ENCODE results near the gene IFT20. TPM values are rescaled to one million over a fixed set of nuclear protein-coding genes. Genes with fewer than 3 reads are reported as not detected.

IFT20 gene
- total and polyA plus RNA-seq, 9 donors, result 27.7 to 40.4 (median 34.8) TPM

DNA sequence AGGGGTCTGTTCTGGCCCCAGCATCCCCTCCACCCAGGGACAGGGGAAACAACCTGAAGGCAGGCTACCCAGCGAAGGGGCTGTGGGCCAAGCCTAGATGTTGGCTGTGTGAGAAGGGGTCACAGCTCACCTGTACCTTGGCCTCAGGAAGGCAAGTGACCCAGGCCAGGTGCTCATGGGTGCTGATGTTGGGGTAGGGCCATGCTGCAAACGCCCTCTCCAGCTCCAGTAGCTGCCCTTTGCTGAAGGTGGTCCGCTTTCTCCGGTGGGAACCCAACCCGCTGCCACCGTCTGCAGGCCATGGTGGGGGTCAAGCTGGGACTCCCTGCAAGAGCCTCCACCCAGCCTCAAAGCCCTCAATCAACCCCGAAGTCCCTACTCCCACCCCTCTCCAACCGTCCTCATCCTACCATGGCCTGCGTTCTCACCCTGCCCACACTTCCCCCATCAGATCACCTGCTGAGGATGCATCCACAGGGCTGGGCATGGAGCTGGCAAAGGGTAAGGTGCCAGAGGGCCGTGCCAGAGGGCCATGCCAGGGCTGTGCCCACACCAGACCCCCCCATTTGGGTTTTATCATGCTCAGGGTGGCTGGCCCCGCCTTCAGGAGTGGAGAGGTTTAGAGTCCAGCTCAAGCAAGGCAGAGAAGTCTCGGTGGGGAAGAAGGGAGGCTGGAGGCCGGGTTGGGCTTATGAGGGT lies 29.5 kb upstream of the IFT20 start, which contains the start of gene SEBOX:
Gene SEBOX (minus strand): TSS at position 535 of the 699 bp plus-strand sequence. CDS start 48 bp downstream, at position 487.
- no peak for DNase-seq
- 95% methylated on average over 9 of the region's 13 CpGs for WGBS (ENCODE audit: insufficient coverage)
- Histone ChIP-seq H3K4me1 (ENCODE audit: control insufficient read depth, insufficient read depth, low read length) (no peaks in the 10 kb centered on the region), H3K9me3 (replicated peaks; ENCODE audit: control insufficient read depth, low read depth, low read length) (no peaks in the 10 kb centered on the region), H3K4me3 (ENCODE audit: low read length) (no peak within 1 kb of the TSS), H3K27me3 (ENCODE audit: control insufficient read depth, insufficient read depth, low read length) (no peaks in the 10 kb centered on the region), H3K27ac (ENCODE audit: low read length) (no peak within 1 kb of the TSS), H3K36me3 (ENCODE audit: control insufficient read depth, insufficient read depth, low read length) (peaks cover 46% of the 10 kb centered on the region)

- H3K9me3 ChIP-seq (replicated peaks; ENCODE audit: control insufficient read depth, low read depth, low read length), result no peaks in the 10 kb centered on the region
- no peaks in the 10 kb centered on the region for H3K4me1 ChIP-seq (ENCODE audit: control insufficient read depth, insufficient read depth, low read length)
- WGBS (ENCODE audit: insufficient coverage), result 83% methylated on average over 7 of the region's 8 CpGs
- no peak overlapping the region for H3K27ac ChIP-seq (ENCODE audit: low read length)
- H3K27me3 ChIP-seq (ENCODE audit: control insufficient read depth, insufficient read depth, low read length), result no peaks in the 10 kb centered on the region
- no peak overlapping the region for H3K4me3 ChIP-seq (ENCODE audit: low read length)
- DNase-seq, result no peak
- peaks cover 51% of the 10 kb centered on the region for H3K36me3 ChIP-seq (ENCODE audit: control insufficient read depth, insufficient read depth, low read length)
Measured at GRCh38 chr17:28363776-28364650, 28.7 kb upstream of the IFT20 start.

DNA sequence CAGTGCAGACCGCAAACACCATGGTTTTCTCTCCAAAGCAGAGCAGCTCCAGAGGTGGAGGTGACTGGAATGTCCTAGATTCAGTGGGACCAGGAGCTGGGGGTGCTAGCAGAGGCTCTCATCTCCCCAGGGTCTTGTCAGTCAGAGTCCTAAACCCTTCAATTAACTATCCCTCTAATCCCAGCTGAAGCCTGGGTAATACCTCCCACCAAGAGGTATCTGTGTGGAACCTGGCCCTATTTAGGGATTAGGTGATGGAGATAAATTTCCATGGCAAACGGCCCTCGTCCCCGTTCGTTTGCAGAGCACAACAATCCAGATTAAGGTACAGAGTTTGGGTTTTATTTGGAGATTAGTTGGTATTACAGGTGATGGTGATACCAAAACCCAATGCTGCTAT lies 27.9 kb upstream of the IFT20 start:
- H3K27ac ChIP-seq (ENCODE audit: low read length), result no peak overlapping the region
- H3K4me3 ChIP-seq (ENCODE audit: low read length), result no peak overlapping the region
- H3K9me3 ChIP-seq (replicated peaks; ENCODE audit: control insufficient read depth, low read depth, low read length), result no peaks in the 10 kb centered on the region
- H3K36me3 ChIP-seq (ENCODE audit: control insufficient read depth, insufficient read depth, low read length), result peaks cover 54% of the 10 kb centered on the region
- 67% methylated on average over 1 of the region's 5 CpGs for WGBS (ENCODE audit: insufficient coverage)
- DNase-seq, result no peak
- H3K4me1 ChIP-seq (ENCODE audit: control insufficient read depth, insufficient read depth, low read length), result peaks cover 2% of the 10 kb centered on the region
- no peaks in the 10 kb centered on the region for H3K27me3 ChIP-seq (ENCODE audit: control insufficient read depth, insufficient read depth, low read length)

DNA sequence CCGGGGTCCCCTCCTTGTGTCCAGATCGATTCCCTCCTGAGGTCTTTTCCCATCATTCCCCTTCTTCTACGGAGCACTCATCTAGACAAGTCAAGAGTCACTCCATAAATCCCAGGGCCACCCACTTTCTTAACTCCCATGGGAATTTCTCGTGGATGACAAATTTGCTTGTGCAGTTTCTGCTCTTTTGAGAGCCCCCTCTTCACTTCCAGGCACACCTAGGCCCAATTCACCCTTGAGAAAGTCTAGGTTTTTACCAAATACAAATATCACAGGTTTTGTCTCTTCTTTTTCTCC lies 22.6 kb upstream of the IFT20 start:
- Histone ChIP-seq H3K27me3 (ENCODE audit: control insufficient read depth, insufficient read depth, low read length) (no peaks in the 10 kb centered on the region), H3K4me1 (ENCODE audit: control insufficient read depth, insufficient read depth, low read length) (peaks cover 18% of the 10 kb centered on the region), H3K36me3 (ENCODE audit: control insufficient read depth, insufficient read depth, low read length) (peaks cover 56% of the 10 kb centered on the region), H3K27ac (ENCODE audit: low read length) (no peak overlapping the region), H3K9me3 (replicated peaks; ENCODE audit: control insufficient read depth, low read depth, low read length) (no peaks in the 10 kb centered on the region), H3K4me3 (ENCODE audit: low read length) (peak overlapping the region; percentile 82)
- DNase-seq, result no peak
- WGBS (ENCODE audit: insufficient coverage), result 3% methylated on average over 4 of the region's 4 CpGs

GRCh38 chr17:28357061-28357900 lies 22.0 kb upstream of the IFT20 start, which contains the start of gene POLDIP2:
Gene POLDIP2 (minus strand): TSS chr17:28357527. CDS start chr17:28357448, 79 bp downstream.
- H3K9me3 ChIP-seq (replicated peaks; ENCODE audit: control insufficient read depth, low read depth, low read length), result no peaks in the 10 kb centered on the region
- H3K27me3 ChIP-seq (ENCODE audit: control insufficient read depth, insufficient read depth, low read length), result no peaks in the 10 kb centered on the region
- WGBS (ENCODE audit: insufficient coverage), result under 1% methylated on average over 80 of the region's 80 CpGs
- peak; percentile 98 for DNase-seq
- peaks cover 18% of the 10 kb centered on the region for H3K4me1 ChIP-seq (ENCODE audit: control insufficient read depth, insufficient read depth, low read length)
- peak within 1 kb of the TSS; percentile 82 for H3K4me3 ChIP-seq (ENCODE audit: low read length)
- peak within 1 kb of the TSS; percentile 32 for H3K27ac ChIP-seq (ENCODE audit: low read length)
- H3K36me3 ChIP-seq (ENCODE audit: control insufficient read depth, insufficient read depth, low read length), result peaks cover 54% of the 10 kb centered on the region

- H3K27ac ChIP-seq (ENCODE audit: low read length), result no peak overlapping the region
- DNase-seq, result no peak
- no peaks in the 10 kb centered on the region for H3K27me3 ChIP-seq (ENCODE audit: control insufficient read depth, insufficient read depth, low read length)
- H3K36me3 ChIP-seq (ENCODE audit: control insufficient read depth, insufficient read depth, low read length), result peaks cover 88% of the 10 kb centered on the region
- no peak overlapping the region for H3K4me3 ChIP-seq (ENCODE audit: low read length)
- no peaks in the 10 kb centered on the region for H3K9me3 ChIP-seq (replicated peaks; ENCODE audit: control insufficient read depth, low read depth, low read length)
- H3K4me1 ChIP-seq (ENCODE audit: control insufficient read depth, insufficient read depth, low read length), result no peaks in the 10 kb centered on the region
- no CpG with 5 or more reads among the region's 7 CpGs for WGBS (ENCODE audit: insufficient coverage)
Measured at GRCh38 chr17:28350271-28350670, 15.0 kb upstream of the IFT20 start.

GRCh38 chr17:28348979-28349378 lies 13.7 kb upstream of the IFT20 start:
- no peak overlapping the region for H3K27ac ChIP-seq (ENCODE audit: low read length)
- no peaks in the 10 kb centered on the region for H3K27me3 ChIP-seq (ENCODE audit: control insufficient read depth, insufficient read depth, low read length)
- peaks cover 93% of the 10 kb centered on the region for H3K36me3 ChIP-seq (ENCODE audit: control insufficient read depth, insufficient read depth, low read length)
- DNase-seq, result no peak
- no peaks in the 10 kb centered on the region for H3K4me1 ChIP-seq (ENCODE audit: control insufficient read depth, insufficient read depth, low read length)
- WGBS (ENCODE audit: insufficient coverage), result no CpG with 5 or more reads among the region's 3 CpGs
- H3K9me3 ChIP-seq (replicated peaks; ENCODE audit: control insufficient read depth, low read depth, low read length), result no peaks in the 10 kb centered on the region
- no peak overlapping the region for H3K4me3 ChIP-seq (ENCODE audit: low read length)

DNA sequence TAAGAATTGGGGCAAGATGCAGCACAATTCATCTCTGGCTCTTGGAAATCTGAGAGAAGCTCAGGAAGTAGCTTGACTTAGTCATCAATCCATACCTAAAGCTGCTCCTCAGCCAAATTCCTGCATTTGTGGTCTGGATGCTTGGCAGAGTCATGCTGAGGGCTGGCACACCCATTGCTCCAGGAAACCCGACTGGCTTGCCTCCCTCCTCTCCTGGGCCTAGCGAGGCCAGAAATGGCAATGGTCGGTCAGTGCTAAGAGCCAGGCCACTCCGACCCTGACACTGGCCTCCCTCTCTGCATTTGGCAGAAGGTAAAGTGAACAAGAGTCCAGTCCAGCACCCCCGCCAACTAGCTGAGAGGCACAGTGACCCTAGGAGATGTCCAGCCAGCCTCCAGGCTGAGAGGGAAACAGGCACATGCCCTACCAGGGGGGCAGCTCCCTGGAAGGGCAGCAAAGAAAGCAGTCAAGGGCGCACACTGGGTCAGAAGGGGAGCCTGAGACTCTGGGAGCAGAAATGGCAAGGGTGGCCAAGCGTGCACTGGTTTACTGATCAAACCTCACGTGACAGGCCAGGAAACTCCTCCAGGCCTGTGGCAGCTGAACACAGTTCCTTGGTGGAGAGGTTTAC lies 12.1 kb upstream of the IFT20 start:
- 83% methylated on average over 8 of the region's 8 CpGs for WGBS (ENCODE audit: insufficient coverage)
- Histone ChIP-seq H3K36me3 (ENCODE audit: control insufficient read depth, insufficient read depth, low read length) (peaks cover 95% of the 10 kb centered on the region), H3K4me3 (ENCODE audit: low read length) (no peak overlapping the region), H3K27ac (ENCODE audit: low read length) (no peak overlapping the region), H3K27me3 (ENCODE audit: control insufficient read depth, insufficient read depth, low read length) (no peaks in the 10 kb centered on the region), H3K9me3 (replicated peaks; ENCODE audit: control insufficient read depth, low read depth, low read length) (no peaks in the 10 kb centered on the region), H3K4me1 (ENCODE audit: control insufficient read depth, insufficient read depth, low read length) (no peaks in the 10 kb centered on the region)
- DNase-seq, result no peak

GRCh38 chr17:28346746-28347246 lies 11.5 kb upstream of the IFT20 start:
- Histone ChIP-seq H3K27ac (ENCODE audit: low read length) (no peak overlapping the region), H3K27me3 (ENCODE audit: control insufficient read depth, insufficient read depth, low read length) (no peaks in the 10 kb centered on the region)
- WGBS (ENCODE audit: insufficient coverage), result no CpG with 5 or more reads among the region's 7 CpGs

More at GRCh38 chr17:28346746-28347246, 11.5 kb upstream of the IFT20 start:
- Histone ChIP-seq H3K4me1 (ENCODE audit: control insufficient read depth, insufficient read depth, low read length) (no peaks in the 10 kb centered on the region), H3K36me3 (ENCODE audit: control insufficient read depth, insufficient read depth, low read length) (peaks cover 95% of the 10 kb centered on the region), H3K4me3 (ENCODE audit: low read length) (no peak overlapping the region), H3K9me3 (replicated peaks; ENCODE audit: control insufficient read depth, low read depth, low read length) (no peaks in the 10 kb centered on the region)
- DNase-seq, result no peak
